Liver (tissue), 3 donors: ENCODE results near the gene CEP164.

Experiments used
- CTCF ChIP-seq: fragments of 150-350 bp; IDR thresholded peaks from 2 replicates; pipeline ENCODE4 v1.5.1; 2017; ENCODE audit warnings: improper control_type of control experiment, low read depth, low read length; ENCODE audit not compliant: missing input control
- JUND ChIP-seq, 2 donors: IDR thresholded peaks; 2 replicates each; pipeline ENCODE4 v1.6.1; 2016; ENCODE audit warnings: antibody characterized with exemption in 2 of 2
- MAX ChIP-seq: IDR thresholded peaks from 2 replicates; pipeline ENCODE4 v1.6.1; 2016; ENCODE audit warnings: antibody characterized with exemption
- RAD21 ChIP-seq, 2 donors: IDR thresholded peaks; 2 replicates each; pipeline ENCODE4 v1.6.1; 2016; ENCODE audit warnings: antibody characterized with exemption in 2 of 2, mild to moderate bottlenecking in 2 of 2
- SP1 ChIP-seq: IDR thresholded peaks from 2 replicates; pipeline ENCODE4 v1.6.1; 2018; ENCODE audit warnings: antibody characterized with exemption, mild to moderate bottlenecking
- ZBTB33 ChIP-seq: IDR thresholded peaks from 2 replicates; pipeline ENCODE4 v1.6.1; 2016; ENCODE audit warnings: antibody characterized with exemption
- donor health status: healthy.
- donor health status: healthy.

GRCh38 chr11:117456027-117456720, 128.5 kb downstream of the CEP164 start:
- TF ChIP-seq SP1 (no peak), CTCF (no peak), MAX (no peak), JUND (IDR thresholded peaks at IDR 0.05) (no peak), RAD21 (IDR thresholded peaks at IDR 0.05) (no peak), ZBTB33 (no peak)
